Astrocyte of the cerebellum (primary cell): Measurements from ENCODE around the gene FOXP1.

Source experiments
- DNase-seq: peaks from one replicate; pipeline ENCODE4 v3.0.0-alpha.2; 2011; ENCODE audit warnings: low read depth
- H3K4me3 ChIP-seq: 2 replicates; pipeline ENCODE4 v1.5.1; 2011; ENCODE audit warnings: mild to moderate bottlenecking, low read depth, low read length, moderate library complexity
- in situ Hi-C: cut with HindIII; loops from 2 replicates; pipeline ENCODE4 v1.10.0; 2017; ENCODE audit warnings: low sequenced_read_pairs
- TF ChIP-seq, protein P1 (sequence below): IDR thresholded peaks from 2 replicates; pipeline ENCODE4 v1.5.1; 2012; ENCODE audit warnings: low read length, low read depth, moderate library complexity, mild to moderate bottlenecking; ENCODE audit errors: missing control alignments

Gene FOXP1

DNA sequence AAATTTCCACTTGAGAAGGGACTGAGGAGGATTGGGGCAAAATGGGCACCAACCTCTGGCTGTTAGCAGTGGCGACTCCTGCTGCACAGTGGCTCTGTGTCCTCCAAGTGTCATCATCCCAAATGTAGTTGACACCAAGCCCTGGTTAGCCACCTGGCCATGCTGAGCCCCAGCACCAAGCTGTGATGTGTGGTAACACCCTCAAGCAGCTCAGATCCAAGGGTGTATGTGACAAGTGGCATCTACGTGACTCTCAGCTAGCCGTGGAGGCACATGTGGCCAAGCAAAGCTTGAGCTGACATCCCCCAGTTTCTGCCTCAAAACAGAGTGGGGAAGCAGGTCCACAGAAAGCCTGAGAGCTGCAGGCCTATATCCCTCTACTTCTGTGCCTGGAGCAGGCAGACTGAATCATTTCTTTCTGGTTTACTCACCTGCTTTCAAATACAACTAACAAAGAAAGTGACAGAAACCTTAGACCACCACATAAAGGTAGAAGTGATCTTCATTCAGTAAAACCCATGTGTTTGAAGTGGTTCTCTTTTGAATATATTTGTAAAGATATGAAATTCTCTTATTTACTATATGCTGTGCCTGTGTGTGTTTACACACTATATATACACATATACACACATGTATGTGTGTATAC, 40.0 kb downstream of the FOXP1 start:
- in situ Hi-C loops: loop anchor here (5.0 kb wide), 1 partner anchor 39 kb away; the partner anchor contains the start of gene FOXP1
- no peak for DNase-seq
- TF ChIP-seq, protein P1, sequence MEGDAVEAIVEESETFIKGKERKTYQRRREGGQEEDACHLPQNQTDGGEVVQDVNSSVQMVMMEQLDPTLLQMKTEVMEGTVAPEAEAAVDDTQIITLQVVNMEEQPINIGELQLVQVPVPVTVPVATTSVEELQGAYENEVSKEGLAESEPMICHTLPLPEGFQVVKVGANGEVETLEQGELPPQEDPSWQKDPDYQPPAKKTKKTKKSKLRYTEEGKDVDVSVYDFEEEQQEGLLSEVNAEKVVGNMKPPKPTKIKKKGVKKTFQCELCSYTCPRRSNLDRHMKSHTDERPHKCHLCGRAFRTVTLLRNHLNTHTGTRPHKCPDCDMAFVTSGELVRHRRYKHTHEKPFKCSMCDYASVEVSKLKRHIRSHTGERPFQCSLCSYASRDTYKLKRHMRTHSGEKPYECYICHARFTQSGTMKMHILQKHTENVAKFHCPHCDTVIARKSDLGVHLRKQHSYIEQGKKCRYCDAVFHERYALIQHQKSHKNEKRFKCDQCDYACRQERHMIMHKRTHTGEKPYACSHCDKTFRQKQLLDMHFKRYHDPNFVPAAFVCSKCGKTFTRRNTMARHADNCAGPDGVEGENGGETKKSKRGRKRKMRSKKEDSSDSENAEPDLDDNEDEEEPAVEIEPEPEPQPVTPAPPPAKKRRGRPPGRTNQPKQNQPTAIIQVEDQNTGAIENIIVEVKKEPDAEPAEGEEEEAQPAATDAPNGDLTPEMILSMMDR: no peak
- H3K4me3 ChIP-seq: no peak overlapping the region

DNA sequence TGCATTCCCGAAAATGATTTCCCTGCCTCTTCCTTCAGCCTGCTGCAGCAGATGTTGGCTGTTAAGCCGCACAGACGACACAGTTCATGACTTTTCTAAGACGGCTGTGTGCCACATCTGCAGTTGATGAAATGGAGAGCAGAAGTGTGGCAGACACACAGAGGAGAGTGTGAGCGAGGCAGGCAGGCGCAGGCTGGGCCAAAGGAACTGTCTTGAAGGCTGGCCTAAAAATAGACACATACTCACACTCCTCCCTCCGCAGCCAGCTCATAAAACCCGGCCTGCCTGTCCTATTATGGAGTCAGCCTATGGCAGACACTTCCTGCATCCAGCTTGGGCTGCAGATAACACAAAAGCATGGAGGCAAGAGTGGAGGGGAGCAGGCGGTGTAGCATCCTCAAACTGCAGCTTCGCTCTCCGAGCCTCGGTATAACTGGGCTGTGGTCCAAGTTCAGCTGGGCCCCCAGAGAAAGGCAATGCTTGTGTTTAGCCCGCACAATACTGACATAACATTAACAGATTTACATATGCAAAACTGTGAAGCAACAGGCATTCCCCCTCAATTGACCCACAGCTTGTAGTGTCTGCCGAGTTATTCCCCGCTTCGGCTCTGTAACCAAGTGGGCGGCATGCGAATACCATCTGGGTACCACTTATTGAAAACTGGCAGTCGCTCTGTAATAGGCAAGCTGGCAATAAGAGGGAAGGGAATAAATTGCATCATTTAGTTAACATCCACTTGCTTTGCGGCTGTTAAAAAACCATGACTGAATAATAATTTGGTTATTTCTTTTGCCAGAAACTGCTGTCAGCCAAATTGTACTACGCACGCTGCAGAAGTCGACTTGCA, 40.8 kb downstream of the FOXP1 start:
- in situ Hi-C loops: loop anchor here (5.0 kb wide), 1 partner anchor 40 kb away; the partner anchor contains the start of gene FOXP1
- DNase-seq: peak; percentile 57
- TF ChIP-seq, protein P1: no peak
- H3K4me3 ChIP-seq: no peak overlapping the region

- no peak for DNase-seq
- in situ Hi-C loops: loop anchor here (5.0 kb wide), 1 partner anchor 41 kb away; the partner anchor contains the start of gene FOXP1
- TF ChIP-seq, protein P1: no peak
- H3K4me3 ChIP-seq: no peak overlapping the region
These were observed 42.2 kb downstream of the FOXP1 start for GRCh38 chr3:71541313-71541712.

GRCh38 chr3:71537211-71537611, 46.3 kb downstream of the FOXP1 start:
- in situ Hi-C loops: no loop called here
- no peak overlapping the region for H3K4me3 ChIP-seq
- DNase-seq: peak; percentile 90
- TF ChIP-seq, protein P1: no peak

DNA sequence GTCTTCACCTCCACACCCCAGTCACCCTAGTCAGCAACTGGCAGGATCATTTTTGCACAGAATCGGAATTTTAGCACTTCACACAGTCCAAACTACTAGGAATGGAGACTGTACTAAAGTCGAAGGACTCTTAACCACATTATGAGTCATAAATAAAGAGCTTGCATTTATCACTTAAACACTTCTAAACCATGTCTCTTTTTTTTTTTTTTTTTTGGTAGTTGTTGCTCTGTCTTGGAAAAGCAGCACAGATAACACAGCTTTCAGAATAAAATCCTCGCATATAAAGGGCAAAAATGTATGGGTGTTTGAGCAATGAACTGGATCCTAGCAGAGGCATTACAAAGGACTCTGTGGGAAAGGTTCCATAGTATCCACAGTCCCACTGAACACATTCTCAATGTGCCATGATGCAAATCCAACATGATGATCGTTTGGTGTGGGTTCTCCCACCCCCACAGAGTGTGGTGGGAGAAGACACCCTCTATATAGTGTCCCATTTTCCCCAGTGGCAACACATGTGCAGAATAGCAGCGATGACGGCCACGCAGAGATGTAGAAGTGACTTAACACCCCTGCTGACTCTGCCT, 47.1 kb downstream of the FOXP1 start:
- peak; percentile 51 for DNase-seq
- in situ Hi-C loops: no loop called here
- H3K4me3 ChIP-seq: no peak overlapping the region
- TF ChIP-seq, protein P1: no peak

DNA sequence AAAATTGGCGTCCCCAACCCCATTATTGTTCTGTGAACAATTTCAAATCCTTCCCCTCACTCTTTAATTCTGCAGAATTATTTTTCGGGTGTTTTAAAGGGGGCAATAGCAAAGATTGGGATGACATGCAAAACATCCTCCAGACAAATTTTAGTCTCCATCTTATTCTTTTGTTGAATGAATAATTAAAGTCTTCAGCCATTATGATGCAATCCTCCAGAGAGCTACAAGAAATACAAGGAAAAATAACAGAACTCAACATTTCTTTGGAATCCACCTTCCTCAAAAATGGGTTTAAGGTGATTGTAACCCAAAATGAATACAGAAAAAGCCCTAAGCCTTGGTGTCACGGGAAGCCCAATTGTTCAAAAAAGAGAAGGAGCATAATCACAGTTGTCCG, 49.9 kb downstream of the FOXP1 start:
- no peak for DNase-seq
- in situ Hi-C loops: no loop called here
- no peak overlapping the region for H3K4me3 ChIP-seq
- TF ChIP-seq, protein P1: no peak
